T-helper 17 cell (primary cell): ENCODE data around the gene PLBD2. TPM values are rescaled to one million over a fixed set of nuclear protein-coding genes. Genes with fewer than 3 reads are reported as not detected.

Experiments used
- ATAC-seq: fragments of 150-1000 bp; cut with Tn5 transposase; 2 replicates; pipeline ENCODE4 v1.10.0; 2021; ENCODE audit warnings: mild to moderate bottlenecking, moderate library complexity
- DNase-seq, 3 donors: peaks; one replicate each; pipeline versions ENCODE4 v3.0.0 to v3.0.0-alpha.2; 2020 to 2021
- H3K9me3 ChIP-seq: one replicate; pipeline ENCODE4 v1.7.0; 2013; ENCODE audit warnings: low read length, mild to moderate bottlenecking; ENCODE audit not compliant: control insufficient read depth, poor library complexity, severe bottlenecking
- H3K27ac Mint-ChIP-seq: one replicate; pipeline ENCODE4 v1.8.0; 2022; ENCODE audit warnings: mild to moderate bottlenecking, moderate library complexity, mixed read lengths
- H3K27me3 Mint-ChIP-seq: one replicate; pipeline ENCODE4 v1.8.0; 2022; ENCODE audit warnings: mixed read lengths
- H3K36me3 Mint-ChIP-seq: one replicate; pipeline ENCODE4 v1.8.0; 2022; ENCODE audit warnings: low read depth, mixed read lengths
- H3K4me1 Mint-ChIP-seq: one replicate; pipeline ENCODE4 v1.8.0; 2022; ENCODE audit warnings: mild to moderate bottlenecking, mixed read lengths
- H3K4me3 Mint-ChIP-seq: one replicate; pipeline ENCODE4 v1.8.0; 2022; ENCODE audit warnings: mild to moderate bottlenecking, moderate library complexity, mixed read lengths
- total RNA-seq, 4 donors: library from RNA in 2 of 4; stranded (reverse) in 2 of 4; gene quantifications; one replicate each; pipeline ENCODE4 v1.2.3 and lab custom pipeline; 2022 to 2026

PLBD2 gene
- total RNA-seq, 2 donors from 2014 or later: 14.0 to 19.0 TPM

- peaks cover 2% of the 10 kb centered on the region for H3K4me1 Mint-ChIP-seq
- DNase-seq: no peak
- peaks cover 5% of the 10 kb centered on the region for H3K36me3 Mint-ChIP-seq
- H3K27ac Mint-ChIP-seq: no peak overlapping the region
- H3K4me3 Mint-ChIP-seq: no peak overlapping the region
- ATAC-seq: no peak
- no peaks in the 10 kb centered on the region for H3K9me3 ChIP-seq
- no peaks in the 10 kb centered on the region for H3K27me3 Mint-ChIP-seq
These were observed 29.2 kb downstream of the PLBD2 start for GRCh38 chr12:113387631-113388030.

GRCh38 chr12:113388351-113388750 is 30.0 kb downstream of the PLBD2 start:
- no peaks in the 10 kb centered on the region for H3K9me3 ChIP-seq
- H3K4me3 Mint-ChIP-seq: no peak overlapping the region
- H3K36me3 Mint-ChIP-seq: peaks cover 5% of the 10 kb centered on the region
- ATAC-seq (no peak), DNase-seq (no peak)
- peaks cover 2% of the 10 kb centered on the region for H3K4me1 Mint-ChIP-seq
- no peaks in the 10 kb centered on the region for H3K27me3 Mint-ChIP-seq
- H3K27ac Mint-ChIP-seq: no peak overlapping the region

DNA sequence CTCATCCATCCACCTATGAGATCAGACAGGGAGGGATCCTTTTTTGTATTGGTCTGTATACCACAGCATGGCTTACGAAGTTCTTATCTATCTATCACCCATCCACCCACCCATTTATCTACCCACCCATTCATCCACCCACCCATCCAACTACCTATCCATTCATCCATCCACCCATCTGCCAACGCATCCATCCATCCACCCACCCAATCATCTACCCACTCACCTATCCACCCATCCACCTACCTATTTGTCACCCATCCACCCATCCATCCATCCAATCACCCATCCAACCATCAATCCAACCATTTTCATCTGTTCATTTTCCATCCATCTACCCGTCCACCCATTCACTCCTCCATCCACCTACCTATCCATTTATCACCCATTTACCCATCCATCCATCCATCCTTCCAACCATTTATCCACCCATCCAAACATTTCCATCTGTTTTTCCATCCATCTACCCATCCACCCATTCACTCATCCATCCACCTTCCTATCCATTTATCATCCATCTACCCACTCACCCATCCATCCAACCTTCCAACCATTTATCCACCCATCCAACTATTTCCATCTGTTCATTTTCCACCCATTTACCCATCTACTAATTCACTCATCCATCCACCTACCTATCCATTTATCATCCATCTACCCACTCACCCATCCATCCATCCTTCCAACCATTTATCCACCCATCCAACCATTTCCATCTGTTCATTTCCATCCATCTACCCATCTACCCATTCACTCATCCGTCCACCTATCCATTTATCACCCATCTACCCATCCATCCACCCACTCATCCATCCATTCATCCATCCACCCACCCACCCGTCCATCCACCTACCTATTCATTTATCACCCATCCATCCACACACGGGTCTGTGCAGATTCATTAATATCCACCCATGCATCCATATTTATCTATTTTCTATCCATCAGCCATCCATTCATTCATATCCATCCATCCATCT is 32.0 kb downstream of the PLBD2 start:
- Mint-ChIP-seq H3K4me1 (no peaks in the 10 kb centered on the region), H3K4me3 (no peak overlapping the region), H3K27me3 (no peaks in the 10 kb centered on the region), H3K27ac (no peak overlapping the region), H3K36me3 (peaks cover 2% of the 10 kb centered on the region)
- no peaks in the 10 kb centered on the region for H3K9me3 ChIP-seq
- ATAC-seq: no peak
- no peak for DNase-seq

DNA sequence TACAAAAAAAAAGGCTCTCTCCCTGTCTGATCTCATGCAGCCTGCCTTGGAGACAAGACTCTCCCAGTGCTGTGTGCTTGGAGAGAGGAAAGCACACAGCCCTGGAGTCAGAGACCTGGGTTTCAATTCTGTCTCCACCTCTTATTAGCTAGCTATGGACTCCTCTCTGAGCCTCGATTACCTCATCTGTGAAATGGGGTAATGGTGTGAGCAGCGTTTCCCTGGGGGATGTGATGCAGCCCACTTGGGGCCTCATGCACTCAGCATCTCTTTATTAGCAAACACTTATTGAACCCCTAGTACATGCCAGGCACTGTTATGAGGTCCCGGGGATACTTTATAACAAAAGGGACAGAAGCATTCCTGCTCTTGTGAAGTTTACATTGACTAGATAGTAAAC is 32.8 kb downstream of the PLBD2 start:
- no peak for DNase-seq

DNA sequence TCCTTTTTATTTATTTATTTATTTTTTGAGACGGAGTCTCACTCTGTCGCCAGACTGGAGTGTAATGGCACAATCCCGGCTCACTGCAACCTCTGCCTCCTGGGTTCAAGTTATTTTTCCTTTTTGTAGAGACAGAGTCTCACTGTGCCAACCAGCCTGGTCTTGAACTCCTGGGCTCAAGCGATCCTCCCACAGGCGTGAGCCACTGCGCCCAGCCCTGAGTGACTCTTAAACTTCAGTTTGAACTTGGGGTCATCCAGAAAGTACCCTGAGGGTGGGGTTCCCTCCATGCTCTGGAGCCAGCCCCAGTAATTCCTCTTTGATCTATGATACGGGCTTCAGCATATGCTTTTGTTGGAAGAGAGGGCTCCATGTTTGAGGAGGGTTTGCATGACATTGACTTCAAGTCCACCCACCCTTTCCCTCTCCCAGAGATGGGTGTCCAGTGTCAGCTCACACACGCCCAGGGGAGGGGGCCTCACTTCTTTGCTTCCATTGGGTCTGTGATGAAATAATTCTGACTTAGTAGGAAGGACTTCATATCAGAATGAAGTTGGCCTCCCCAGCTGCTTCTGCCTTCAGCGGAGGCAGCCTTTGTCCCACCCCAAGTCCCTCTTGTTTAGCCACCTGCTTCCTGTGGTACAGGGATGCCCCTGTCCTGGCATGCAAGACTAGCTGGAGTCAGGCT is 33.4 kb downstream of the PLBD2 start:
- Mint-ChIP-seq H3K27me3 (no peaks in the 10 kb centered on the region), H3K4me3 (no peak overlapping the region), H3K36me3 (no peaks in the 10 kb centered on the region), H3K4me1 (no peaks in the 10 kb centered on the region), H3K27ac (no peak overlapping the region)
- no peak for DNase-seq
- ATAC-seq: no peak
- H3K9me3 ChIP-seq: no peaks in the 10 kb centered on the region

More for the DNA sequence above, 32.8 kb downstream of the PLBD2 start:
- H3K9me3 ChIP-seq: no peaks in the 10 kb centered on the region
- no peaks in the 10 kb centered on the region for H3K27me3 Mint-ChIP-seq
- no peak overlapping the region for H3K4me3 Mint-ChIP-seq
- H3K36me3 Mint-ChIP-seq: no peaks in the 10 kb centered on the region
- no peak for ATAC-seq
- no peak overlapping the region for H3K27ac Mint-ChIP-seq
- H3K4me1 Mint-ChIP-seq: no peaks in the 10 kb centered on the region

- no peaks in the 10 kb centered on the region for H3K36me3 Mint-ChIP-seq
- no peaks in the 10 kb centered on the region for H3K4me1 Mint-ChIP-seq
- ATAC-seq: no peak
- no peak overlapping the region for H3K4me3 Mint-ChIP-seq
- no peak overlapping the region for H3K27ac Mint-ChIP-seq
- H3K9me3 ChIP-seq: no peaks in the 10 kb centered on the region
- H3K27me3 Mint-ChIP-seq: no peaks in the 10 kb centered on the region
- DNase-seq: no peak
These were observed 34.1 kb downstream of the PLBD2 start for GRCh38 chr12:113392520-113392919.

DNA sequence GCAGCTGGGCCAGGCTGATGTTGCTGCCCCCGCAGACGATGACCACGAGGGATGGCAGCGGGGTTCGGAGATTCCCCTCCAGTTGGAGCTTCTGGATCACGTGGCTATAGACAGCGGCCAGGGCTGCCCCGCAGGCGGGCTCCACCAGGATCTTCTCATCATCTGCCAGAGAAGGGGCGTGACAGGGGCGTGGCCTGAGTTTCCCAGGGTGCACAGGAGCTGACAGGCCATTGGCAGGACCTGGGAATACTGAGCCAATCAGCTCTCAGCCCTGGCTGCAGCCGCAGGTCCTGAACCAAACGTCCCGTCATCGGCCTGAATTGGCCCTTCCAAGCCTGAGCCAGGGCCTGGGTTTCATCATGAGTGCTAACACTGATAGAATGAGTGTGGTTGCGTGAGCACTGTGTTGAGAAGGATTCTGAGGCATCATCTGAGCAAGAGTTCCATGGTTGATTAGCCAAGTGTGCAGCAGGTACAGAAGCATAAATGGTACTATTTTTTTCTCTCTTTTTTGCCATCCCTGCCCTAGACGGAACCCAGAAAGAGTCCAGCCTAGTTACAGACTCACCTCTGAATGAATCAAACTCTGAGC is 34.7 kb downstream of the PLBD2 start:
- Mint-ChIP-seq H3K4me3 (no peak overlapping the region), H3K4me1 (peaks cover 2% of the 10 kb centered on the region), H3K27me3 (no peaks in the 10 kb centered on the region), H3K36me3 (no peaks in the 10 kb centered on the region), H3K27ac (no peak overlapping the region)
- DNase-seq: no peak
- no peak for ATAC-seq
- H3K9me3 ChIP-seq: no peaks in the 10 kb centered on the region

DNA sequence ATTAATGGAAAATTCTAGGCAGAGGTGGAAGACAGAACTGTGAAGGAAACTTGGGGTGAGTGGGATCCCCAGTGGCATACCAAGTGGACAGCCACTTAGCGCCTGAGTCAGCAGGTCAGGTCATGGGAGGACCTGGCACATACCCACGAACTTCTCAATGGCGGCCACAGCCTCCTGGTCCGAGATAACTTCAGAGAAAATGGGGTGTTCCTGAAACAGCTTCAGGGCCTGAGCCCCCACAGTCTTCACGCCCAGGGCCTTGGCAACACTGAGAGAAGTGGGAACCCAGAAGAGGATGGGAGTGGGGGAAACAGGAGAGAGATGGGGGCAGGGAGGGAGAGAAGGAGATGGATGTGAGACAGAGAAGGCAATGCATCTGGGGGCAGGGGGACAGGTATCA is 35.4 kb downstream of the PLBD2 start:
- Mint-ChIP-seq H3K27me3 (no peaks in the 10 kb centered on the region), H3K27ac (no peak overlapping the region), H3K4me1 (peaks cover 2% of the 10 kb centered on the region), H3K36me3 (no peaks in the 10 kb centered on the region), H3K4me3 (no peak overlapping the region)
- H3K9me3 ChIP-seq: no peaks in the 10 kb centered on the region
- DNase-seq (no peak), ATAC-seq (no peak)

- H3K4me1 Mint-ChIP-seq: peaks cover 2% of the 10 kb centered on the region
These were observed 36.7 kb downstream of the PLBD2 start for GRCh38 chr12:113395119-113395518.

DNA sequence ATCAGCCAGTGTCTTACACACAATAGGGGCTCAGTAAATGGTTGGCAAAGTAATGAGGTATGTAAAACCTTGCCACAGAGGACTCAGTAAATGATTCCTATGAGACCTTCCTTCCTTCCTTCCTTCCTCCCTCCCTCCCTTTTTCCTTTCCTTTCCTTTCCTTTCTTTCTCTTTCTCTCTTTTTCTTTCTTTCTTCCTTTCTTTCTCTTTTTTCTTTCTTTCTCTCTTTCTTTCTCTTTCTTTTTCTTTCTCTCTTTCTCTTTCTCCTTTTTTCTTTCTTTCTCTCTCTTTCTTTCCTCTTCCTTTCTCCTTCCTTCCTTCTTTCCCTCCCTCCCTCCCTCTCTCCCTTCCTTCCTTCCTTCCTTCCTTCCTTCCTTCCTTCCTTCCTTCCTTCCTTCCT is 37.8 kb downstream of the PLBD2 start:
- no peak overlapping the region for H3K4me3 Mint-ChIP-seq
- no peak overlapping the region for H3K27ac Mint-ChIP-seq
- ATAC-seq: no peak
- peaks cover 13% of the 10 kb centered on the region for H3K27me3 Mint-ChIP-seq
- DNase-seq: no peak
- peaks cover 2% of the 10 kb centered on the region for H3K4me1 Mint-ChIP-seq
- H3K36me3 Mint-ChIP-seq: peaks cover 2% of the 10 kb centered on the region
- H3K9me3 ChIP-seq: no peaks in the 10 kb centered on the region

More at GRCh38 chr12:113395119-113395518, 36.7 kb downstream of the PLBD2 start:
- Mint-ChIP-seq H3K36me3 (no peaks in the 10 kb centered on the region), H3K27ac (no peak overlapping the region), H3K27me3 (peaks cover 6% of the 10 kb centered on the region), H3K4me3 (no peak overlapping the region)
- DNase-seq (no peak), ATAC-seq (no peak)
- no peaks in the 10 kb centered on the region for H3K9me3 ChIP-seq

DNA sequence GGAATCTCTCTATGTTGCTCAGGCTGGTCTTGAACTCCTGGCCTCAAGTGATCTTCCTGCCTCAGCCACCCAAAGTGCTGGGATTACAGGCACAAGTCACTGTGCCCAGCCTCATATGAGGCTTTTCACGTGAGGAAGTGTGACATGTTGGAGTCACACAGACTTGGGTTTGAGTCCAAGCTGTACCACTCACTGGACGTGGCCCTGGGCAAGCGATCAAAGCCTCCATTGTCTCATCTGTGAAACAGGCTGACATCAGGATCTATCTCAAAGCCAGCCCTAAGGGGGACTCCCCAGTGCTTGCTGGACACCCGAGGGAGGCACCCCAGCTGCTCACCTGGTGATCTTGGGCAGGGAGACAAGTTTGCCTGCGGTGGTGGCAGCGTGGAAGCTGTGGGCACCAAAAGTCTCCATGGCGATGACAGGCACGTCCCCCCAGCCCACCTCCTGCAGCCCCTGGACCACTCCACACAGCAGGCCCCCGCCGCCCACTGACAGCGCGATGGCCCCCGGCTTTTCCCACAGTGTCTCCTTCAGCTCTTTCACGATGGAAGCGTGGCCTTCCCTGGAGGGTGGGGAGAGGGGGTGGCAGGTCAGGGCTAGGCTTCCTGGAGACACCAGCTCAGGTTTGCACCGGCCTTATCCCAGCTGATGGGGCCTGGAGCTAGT is 38.6 kb downstream of the PLBD2 start:
- DNase-seq: no peak
- Mint-ChIP-seq H3K27me3 (peaks cover 14% of the 10 kb centered on the region), H3K4me3 (no peak overlapping the region), H3K27ac (no peak overlapping the region), H3K36me3 (peaks cover 2% of the 10 kb centered on the region), H3K4me1 (peaks cover 2% of the 10 kb centered on the region)
- no peaks in the 10 kb centered on the region for H3K9me3 ChIP-seq
- no peak for ATAC-seq

GRCh38 chr12:113397497-113398197 is 39.3 kb downstream of the PLBD2 start:
- H3K27ac Mint-ChIP-seq: no peak overlapping the region
- H3K4me3 Mint-ChIP-seq: no peak overlapping the region
- peaks cover 2% of the 10 kb centered on the region for H3K4me1 Mint-ChIP-seq
- H3K27me3 Mint-ChIP-seq: peaks cover 20% of the 10 kb centered on the region
- H3K9me3 ChIP-seq: no peaks in the 10 kb centered on the region
- H3K36me3 Mint-ChIP-seq: peaks cover 2% of the 10 kb centered on the region
- DNase-seq (no peak), ATAC-seq (no peak)
